HAP-1 (cell line): Measurements from ENCODE around the gene LPAR5.

ENCODE experiments used
- DNase-seq, 2 experiments: peaks; one replicate each; pipeline ENCODE4 v3.0.0-alpha.2; 2016 to 2020; ENCODE audit warnings: low spot score in 2 of 2
- H3K27me3 ChIP-seq: fragments of 250-450 bp; sonication (Bioruptor Pico); 2 replicates; pipeline ENCODE4 v1.5.1; 2020; ENCODE audit warnings: low read depth, mild to moderate bottlenecking, moderate library complexity
- H3K36me3 ChIP-seq: fragments of 250-450 bp; sonication (Bioruptor Pico); replicated peaks from 2 replicates; pipeline ENCODE4 v1.5.1; 2020; ENCODE audit warnings: mild to moderate bottlenecking
- H3K4me1 ChIP-seq: fragments of 250-450 bp; sonication (Bioruptor Pico); 2 replicates; pipeline ENCODE4 v1.5.1; 2020; ENCODE audit warnings: mild to moderate bottlenecking
- H3K4me3 ChIP-seq: fragments of 250-450 bp; sonication (Bioruptor Pico); 2 replicates; pipeline ENCODE4 v1.5.1; 2020; ENCODE audit warnings: mild to moderate bottlenecking, moderate library complexity
- H3K9me3 ChIP-seq: fragments of 250-450 bp; sonication (Bioruptor Pico); 2 replicates; pipeline ENCODE4 v1.5.1; 2020; ENCODE audit warnings: mild to moderate bottlenecking, moderate library complexity
- in situ Hi-C: fragments of 300-500 bp; cut with MboI; formaldehyde crosslinking; loops from 3 replicates; pipeline ENCODE4 v1.14.3; 2020; ENCODE audit warnings: low sequenced_read_pairs, inconsistent platforms, mixed read lengths

The LPAR5 gene

GRCh38 chr12:6582196-6582595 lies 53.6 kb downstream of the LPAR5 start:
- DNase-seq: no peak
- Histone ChIP-seq H3K9me3 (no peaks in the 10 kb centered on the region), H3K4me3 (no peak overlapping the region), H3K36me3 (peaks cover 94% of the 10 kb centered on the region), H3K27me3 (no peaks in the 10 kb centered on the region), H3K4me1 (no peaks in the 10 kb centered on the region)
- in situ Hi-C loops: no loop called here

GRCh38 chr12:6575648-6576047 lies 60.1 kb downstream of the LPAR5 start:
- Histone ChIP-seq H3K27me3 (no peaks in the 10 kb centered on the region), H3K4me3 (no peak overlapping the region), H3K4me1 (no peaks in the 10 kb centered on the region), H3K36me3 (peaks cover 89% of the 10 kb centered on the region), H3K9me3 (no peaks in the 10 kb centered on the region)
- in situ Hi-C loops: no loop called here
- DNase-seq: no peak

DNA sequence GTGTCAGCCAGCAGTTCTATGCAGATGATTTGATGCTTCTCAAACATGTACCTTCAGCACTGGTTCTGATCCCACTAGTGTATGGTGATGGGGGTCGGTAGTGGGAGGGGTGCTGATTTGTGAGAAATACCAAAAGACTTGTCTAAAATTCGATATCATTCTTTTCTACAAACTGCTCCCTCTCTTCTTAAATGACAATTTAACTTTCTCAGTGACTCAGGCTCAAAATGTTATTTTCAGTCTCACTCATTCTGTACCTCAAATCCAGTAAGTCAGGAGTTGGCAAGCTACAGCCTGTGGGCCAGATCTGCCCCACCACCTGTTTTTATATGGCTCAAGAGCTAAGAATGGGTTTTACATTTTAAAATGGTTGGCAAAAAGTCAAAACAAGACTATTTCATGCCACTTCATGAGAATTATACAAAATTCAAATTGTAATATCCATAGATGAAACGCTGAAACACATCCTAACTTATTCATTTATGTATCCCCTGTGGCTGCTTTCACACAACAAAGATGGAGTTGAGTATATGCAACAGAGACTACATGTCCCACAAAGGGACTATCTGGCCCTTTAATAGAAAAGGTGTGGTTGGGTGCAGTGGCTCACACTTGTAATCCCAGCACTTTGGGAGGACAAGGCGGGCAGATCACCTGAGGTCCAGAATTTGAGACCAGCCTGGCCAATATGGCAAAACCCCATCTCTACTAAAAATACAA lies 61.0 kb downstream of the LPAR5 start:
- in situ Hi-C loops: no loop called here
- Histone ChIP-seq H3K4me3 (no peak overlapping the region), H3K36me3 (peaks cover 86% of the 10 kb centered on the region), H3K4me1 (no peaks in the 10 kb centered on the region), H3K9me3 (no peaks in the 10 kb centered on the region), H3K27me3 (no peaks in the 10 kb centered on the region)
- no peak for DNase-seq

GRCh38 chr12:6573001-6573400 lies 62.8 kb downstream of the LPAR5 start:
- in situ Hi-C loops: no loop called here
- Histone ChIP-seq H3K36me3 (peaks cover 71% of the 10 kb centered on the region), H3K4me1 (no peaks in the 10 kb centered on the region)

GRCh38 chr12:6570264-6570887 lies 65.4 kb downstream of the LPAR5 start:
- Histone ChIP-seq H3K4me3 (no peak overlapping the region), H3K4me1 (no peaks in the 10 kb centered on the region), H3K36me3 (peaks cover 68% of the 10 kb centered on the region), H3K27me3 (no peaks in the 10 kb centered on the region), H3K9me3 (no peaks in the 10 kb centered on the region)
- in situ Hi-C loops: no loop called here
- DNase-seq: peak; percentile 44 to 78

More at GRCh38 chr12:6573001-6573400, 62.8 kb downstream of the LPAR5 start:
- H3K27me3 ChIP-seq: no peaks in the 10 kb centered on the region
- no peak overlapping the region for H3K4me3 ChIP-seq
- no peaks in the 10 kb centered on the region for H3K9me3 ChIP-seq
- no peak for DNase-seq

GRCh38 chr12:6569786-6570185 lies 66.0 kb downstream of the LPAR5 start:
- Histone ChIP-seq H3K27me3 (no peaks in the 10 kb centered on the region), H3K9me3 (no peaks in the 10 kb centered on the region), H3K36me3 (peaks cover 68% of the 10 kb centered on the region), H3K4me1 (no peaks in the 10 kb centered on the region), H3K4me3 (no peak overlapping the region)
- in situ Hi-C loops: no loop called here
- no peak for DNase-seq

DNA sequence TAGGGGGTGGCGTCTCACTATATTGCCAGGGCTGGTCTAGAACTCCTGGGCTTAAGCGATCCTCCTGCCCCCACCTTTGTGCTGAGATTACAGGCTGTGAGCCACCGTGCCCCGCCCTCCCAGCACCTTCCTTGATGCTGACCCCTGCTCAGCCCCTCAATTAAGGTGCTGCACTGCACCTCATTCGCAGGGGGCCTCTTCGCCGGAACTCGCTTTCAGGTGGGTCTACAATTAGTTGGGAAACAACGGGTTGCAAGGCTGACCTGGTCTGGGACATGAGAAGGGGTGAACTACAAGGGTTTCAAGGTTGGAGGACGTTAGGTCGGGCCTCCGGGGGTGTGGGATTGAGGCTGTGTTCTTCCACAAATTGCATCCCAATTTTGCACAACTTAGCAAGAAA lies 66.4 kb downstream of the LPAR5 start:
- Histone ChIP-seq H3K27me3 (no peaks in the 10 kb centered on the region), H3K36me3 (peaks cover 68% of the 10 kb centered on the region), H3K4me3 (no peak overlapping the region), H3K9me3 (no peaks in the 10 kb centered on the region), H3K4me1 (no peaks in the 10 kb centered on the region)
- in situ Hi-C loops: no loop called here
- DNase-seq: no peak
